B cell (primary cell): ENCODE measurements around the gene CPXM1. TPM values are rescaled to one million over a fixed set of nuclear protein-coding genes. Genes with fewer than 3 reads are reported as not detected.

Experiments
- ATAC-seq: fragments of 200-7000 bp; cut with Tn5 transposase; one replicate; pipeline ENCODE4 v1.10.0; 2021; ENCODE audit warnings: low read depth, mild to moderate bottlenecking, moderate number of reproducible peaks, moderate library complexity
- CTCF ChIA-PET: fragments of 350-600 bp; sonication (Branson Sonifier 250); formaldehyde crosslinking; loops from one replicate; lab custom pipeline; 2021; ENCODE audit warnings: antibody characterized with exemption, inconsistent platforms; lab: Charles Lee
- POLR2A ChIA-PET: fragments of 350-600 bp; sonication (Branson Sonifier 250); formaldehyde crosslinking; loops from one replicate; lab custom pipeline; 2021; ENCODE audit warnings: antibody characterized with exemption; lab: Charles Lee
- DNase-seq: peaks from one replicate; pipeline ENCODE4 v3.0.0; 2013
- H2AFZ ChIP-seq: 2 replicates; pipeline ENCODE4 v1.6.1; 2012; ENCODE audit warnings: mild to moderate bottlenecking, low read depth, low read length; ENCODE audit not compliant: insufficient read depth, poor library complexity, severe bottlenecking
- H3K27ac ChIP-seq, 2 donors: 1 replicate in 1 of 2; 2 replicates in 1 of 2; pipeline ENCODE4 v1.5.1; 2012 to 2013; ENCODE audit warnings: low read length in 2 of 2, mild to moderate bottlenecking in 2 of 2, moderate library complexity in 1 of 2
- H3K27me3 ChIP-seq, 4 experiments: fragments of 200-600 bp in 1 of 4; sonication (generic) in 1 of 4; replicated peaks in 1 of 4; 1 replicate in 2 of 4; 2 replicates in 2 of 4; pipeline versions ENCODE4 v1.6.1 to v1.7.0; 2013 to 2016; ENCODE audit warnings: low read length in 3 of 4, mild to moderate bottlenecking in 2 of 4, mixed read lengths in 1 of 4, moderate library complexity in 1 of 4; ENCODE audit not compliant: insufficient read depth in 4 of 4, control insufficient read depth in 3 of 4; ENCODE audit errors: control extremely low read depth in 1 of 4
- H3K36me3 ChIP-seq, 2 experiments: replicated peaks in 1 of 2; 1 replicate in 1 of 2; 2 replicates in 1 of 2; pipeline versions ENCODE4 v1.6.1 to v1.7.1; 2013; ENCODE audit warnings: low read length in 1 of 2; ENCODE audit not compliant: insufficient read depth in 2 of 2, control insufficient read depth in 1 of 2; ENCODE audit errors: control extremely low read depth in 1 of 2, extremely low read depth in 1 of 2
- H3K4me1 ChIP-seq, 2 donors: fragments of 200-600 bp in 1 of 2; sonication (generic) in 1 of 2; 1 replicate in 1 of 2; 2 replicates in 1 of 2; pipeline versions ENCODE4 v1.5.1 to v1.6.1; 2013 to 2017; ENCODE audit warnings: low read length in 2 of 2; ENCODE audit not compliant: control insufficient read depth in 2 of 2, insufficient read depth in 2 of 2
- H3K4me2 ChIP-seq: replicated peaks from 2 replicates; pipeline ENCODE3; 2012; ENCODE audit warnings: mild to moderate bottlenecking, low read depth, low read length; ENCODE audit not compliant: poor library complexity, severe bottlenecking
- H3K4me3 ChIP-seq, 5 experiments: fragments of 200-600 bp in 1 of 5; sonication (generic) in 1 of 5; 1 replicate in 3 of 5; 2 replicates in 2 of 5; pipeline versions ENCODE4 v1.5.1 to v1.7.0; 2011 to 2016; ENCODE audit warnings: low read length in 4 of 5, mild to moderate bottlenecking in 4 of 5, low read depth in 2 of 5, control low read depth in 1 of 5, moderate library complexity in 1 of 5; ENCODE audit not compliant: insufficient read depth in 1 of 5; ENCODE audit errors: control extremely low read depth in 1 of 5, extremely low read depth in 1 of 5
- H3K79me2 ChIP-seq: fragments of 200-600 bp; sonication (generic); one replicate; pipeline ENCODE4 v1.6.0; 2016; ENCODE audit warnings: low read length; ENCODE audit not compliant: control insufficient read depth, insufficient read depth
- H3K9ac ChIP-seq: fragments of 200-600 bp; sonication (generic); 2 replicates; pipeline ENCODE4 v1.6.1; 2017; ENCODE audit warnings: mild to moderate bottlenecking, low read length, moderate library complexity
- H3K9me3 ChIP-seq, 3 donors: one replicate each; pipeline versions ENCODE4 v1.6.1 to v1.7.1; 2013; ENCODE audit warnings: low read length in 2 of 3; ENCODE audit not compliant: control insufficient read depth in 2 of 3, insufficient read depth in 1 of 3; ENCODE audit errors: control extremely low read depth in 1 of 3
- H4K20me1 ChIP-seq: 2 replicates; pipeline ENCODE4 v1.6.0; 2012; ENCODE audit warnings: mild to moderate bottlenecking, low read length; ENCODE audit not compliant: insufficient read depth, control insufficient read depth, poor library complexity, severe bottlenecking
- H3K27ac Mint-ChIP-seq: one replicate; pipeline ENCODE4 v1.8.0; 2021; ENCODE audit warnings: mixed read lengths
- H3K27me3 Mint-ChIP-seq: one replicate; pipeline ENCODE4 v1.8.0; 2021; ENCODE audit warnings: mixed read lengths
- H3K4me1 Mint-ChIP-seq: one replicate; pipeline ENCODE4 v1.8.0; 2021; ENCODE audit warnings: mixed read lengths
- H3K4me3 Mint-ChIP-seq: one replicate; pipeline ENCODE4 v1.8.0; 2021; ENCODE audit warnings: mixed read lengths
- H3K9me3 Mint-ChIP-seq: one replicate; pipeline ENCODE4 v1.8.0; 2022; ENCODE audit warnings: mixed read lengths; ENCODE audit not compliant: insufficient read depth
- CTCF ChIP-seq: fragments of 200-600 bp; IDR thresholded peaks from one replicate; pipeline ENCODE4 v1.8.0; 2022; ENCODE audit warnings: antibody characterized with exemption, mild to moderate bottlenecking
- EZH2 ChIP-seq: IDR thresholded peaks from 2 replicates; pipeline ENCODE4 v1.6.1; 2012; ENCODE audit warnings: borderline replicate concordance, low read depth, mild to moderate bottlenecking, moderate library complexity, low read length; ENCODE audit not compliant: insufficient read depth, poor library complexity, severe bottlenecking
- WGBS: methylation state at CpG from one replicate; pipeline ENCODE4 v1.1.5; 2013; ENCODE audit warnings: missing lambda C conversion rate; ENCODE audit not compliant: insufficient coverage; 5-methylcytosine and 5-hydroxymethylcytosine counted together
- intact Hi-C: fragments of 100-400 bp; cut with micrococcal nuclease; formaldehyde crosslinking; loops from one replicate; pipeline ENCODE4 v1.10.0; 2022
- polyA plus RNA-seq: library from polyadenylated mRNA; depleted of rRNA; stranded (reverse); fragments of >200 nt; gene quantifications from 2 replicates; pipeline ENCODE4 v1.2.3, GENCODE V29; 2012
- total RNA-seq, 2 donors: library from RNA; stranded (reverse); fragments of 120-200 nt in 1 of 2; gene quantifications; 1 replicate in 1 of 2; 2 replicates in 1 of 2; pipeline versions ENCODE4 v1.2.3 to v1.2.4, GENCODE V29; 2013 to 2022

The CPXM1 gene
- total and polyA plus RNA-seq, 2 donors (not counting 1 experiment from before 2014, with no cell fraction given) = 0.21 to 1.9 TPM

GRCh38 chr20:2751878-2752566 lies 48.4 kb downstream of the CPXM1 start:
- Histone ChIP-seq H3K4me2 (peak overlapping the region; percentile 98), H3K4me3 (peak overlapping the region in 4 of 5 experiments; percentile 36 to 66 (median 52)), H3K27ac (no peak overlapping the region), H3K9ac (peak overlapping the region; percentile 71), H2AFZ (peak overlapping the region; percentile 70), H4K20me1 (no peaks in the 10 kb centered on the region), H3K79me2 (no peaks in the 10 kb centered on the region), H3K9me3 (peaks cover 0 to 27% (median 0%) of the 10 kb centered on the region in 3 donors), H3K36me3 (no peaks in the 10 kb centered on the region), H3K27me3 (peaks cover 0 to 76% (median 45%) of the 10 kb centered on the region in 4 experiments), H3K4me1 (peaks cover 29 to 32% of the 10 kb centered on the region in 2 donors)
- 2% methylated on average over 93 of the region's 93 CpGs for WGBS
- H3K9me3 Mint-ChIP-seq = no peaks in the 10 kb centered on the region
- H3K4me3 Mint-ChIP-seq = no peak overlapping the region
- TF ChIP-seq EZH2 = no peak
- TF ChIP-seq CTCF = no peak
- H3K27ac Mint-ChIP-seq = no peak overlapping the region
- DNase-seq (peak; percentile 63), ATAC-seq (peak; percentile 59)
- ChIA-PET CTCF (interaction anchor here (0.6 to 2.0 kb wide), 8 partner anchors 8 to 544 kb away, joined by 3 to 7 read pairs (median 4); partner anchors contain the start of genes PCED1A and VPS16), POLR2A (interaction anchor here (0.7 kb wide), 1 partner anchor 457 kb away, joined by 5 read pairs; no protein-coding TSS in a partner anchor)
- intact Hi-C loops = loop anchor here (5.0 kb wide), 1 partner anchor 545 kb away; no protein-coding TSS in a partner anchor
- H3K4me1 Mint-ChIP-seq = peaks cover 29% of the 10 kb centered on the region
- H3K27me3 Mint-ChIP-seq = peaks cover 58% of the 10 kb centered on the region
